Trophoblast cell (in vitro differentiated cells and primary cell): ENCODE data around the gene JPH3. TPM values are rescaled to one million over a fixed set of nuclear protein-coding genes. Genes with fewer than 3 reads are reported as not detected.

Experiments used
- DNase-seq, 2 donors: peaks; one replicate each; pipeline ENCODE4 v3.0.0-alpha.2; 2016
- H2AFZ ChIP-seq: 2 replicates; pipeline ENCODE4 v1.6.1; 2013; ENCODE audit warnings: low read length, moderate library complexity, mild to moderate bottlenecking; ENCODE audit not compliant: insufficient read depth, poor library complexity
- H2AK5ac ChIP-seq: 2 replicates; pipeline ENCODE4 v1.6.1; 2013; ENCODE audit warnings: mild to moderate bottlenecking, low read length
- H2BK120ac ChIP-seq: 2 replicates; pipeline ENCODE4 v1.6.1; 2013; ENCODE audit warnings: low read length, mild to moderate bottlenecking, moderate library complexity; ENCODE audit not compliant: insufficient read depth, poor library complexity
- H2BK12ac ChIP-seq: 2 replicates; pipeline ENCODE4 v1.6.1; 2013; ENCODE audit warnings: mild to moderate bottlenecking, low read length, moderate library complexity
- H2BK5ac ChIP-seq: 2 replicates; pipeline ENCODE4 v1.6.1; 2013; ENCODE audit warnings: low read length, low read depth, moderate library complexity, mild to moderate bottlenecking; ENCODE audit not compliant: poor library complexity
- H3K14ac ChIP-seq: 2 replicates; pipeline ENCODE4 v1.6.1; 2013; ENCODE audit warnings: mild to moderate bottlenecking, low read length
- H3K18ac ChIP-seq: 2 replicates; pipeline ENCODE4 v1.6.1; 2013; ENCODE audit warnings: mild to moderate bottlenecking, low read length
- H3K23ac ChIP-seq: 2 replicates; pipeline ENCODE4 v1.6.1; 2013; ENCODE audit warnings: low read length
- H3K27ac ChIP-seq: 2 replicates; pipeline ENCODE4 v1.5.1; 2013; ENCODE audit warnings: low read depth, mild to moderate bottlenecking, inconsistent platforms, low read length, moderate library complexity
- H3K27me3 ChIP-seq: 2 replicates; pipeline ENCODE4 v1.6.1; 2013; ENCODE audit warnings: inconsistent platforms, mild to moderate bottlenecking, low read length, moderate library complexity; ENCODE audit not compliant: insufficient read depth
- H3K36me3 ChIP-seq, 2 experiments: 1 replicate in 1 of 2; 2 replicates in 1 of 2; pipeline ENCODE4 v1.6.1; 2013; ENCODE audit warnings: low read length in 2 of 2, mild to moderate bottlenecking in 2 of 2, moderate library complexity in 1 of 2; ENCODE audit not compliant: insufficient read depth in 2 of 2, control insufficient read depth in 1 of 2
- H3K4ac ChIP-seq: 2 replicates; pipeline ENCODE4 v1.6.1; 2013; ENCODE audit warnings: low read depth, mild to moderate bottlenecking, low read length, moderate library complexity
- H3K4me1 ChIP-seq, 2 experiments: 1 replicate in 1 of 2; 2 replicates in 1 of 2; pipeline ENCODE4 v1.6.1; 2013; ENCODE audit warnings: low read length in 2 of 2, mild to moderate bottlenecking in 2 of 2, moderate library complexity in 1 of 2; ENCODE audit not compliant: insufficient read depth in 2 of 2, control insufficient read depth in 1 of 2
- H3K4me2 ChIP-seq: 2 replicates; pipeline ENCODE4 v1.6.1; 2013; ENCODE audit warnings: inconsistent platforms, mild to moderate bottlenecking, low read length, moderate library complexity
- H3K4me3 ChIP-seq: 2 replicates; pipeline ENCODE4 v1.5.1; 2013; ENCODE audit warnings: mild to moderate bottlenecking, low read depth, low read length, inconsistent platforms
- H3K79me1 ChIP-seq: one replicate; pipeline ENCODE4 v1.6.1; 2013; ENCODE audit warnings: low read length
- H3K79me2 ChIP-seq: 2 replicates; pipeline ENCODE4 v1.6.1; 2013; ENCODE audit warnings: low read length, mild to moderate bottlenecking; ENCODE audit not compliant: control insufficient read depth, insufficient read depth, poor library complexity
- H3K9ac ChIP-seq: 2 replicates; pipeline ENCODE4 v1.6.1; 2013; ENCODE audit warnings: mild to moderate bottlenecking, low read length
- H3K9me3 ChIP-seq: 2 replicates; pipeline ENCODE4 v1.6.1; 2013; ENCODE audit warnings: low read depth, mild to moderate bottlenecking, control low read depth, inconsistent platforms, low read length; ENCODE audit not compliant: insufficient read depth
- H4K12ac ChIP-seq: 2 replicates; pipeline ENCODE4 v1.6.1; 2013; ENCODE audit warnings: low read depth, mild to moderate bottlenecking, low read length, moderate library complexity
- H4K8ac ChIP-seq: 2 replicates; pipeline ENCODE4 v1.6.1; 2013; ENCODE audit warnings: low read depth, mild to moderate bottlenecking, low read length, moderate library complexity
- H4K91ac ChIP-seq: one replicate; pipeline ENCODE4 v1.6.1; 2013; ENCODE audit warnings: low read depth, mild to moderate bottlenecking, low read length, moderate library complexity
- WGBS: extraction: QIAGEN DNeasy Blood & Tissue Kit; methylation state at CpG from one replicate; pipeline ENCODE4 v1.1.7; 2013; ENCODE audit warnings: missing lambda C conversion rate; ENCODE audit not compliant: insufficient read length, insufficient coverage; ENCODE audit errors: extremely low coverage; 5-methylcytosine and 5-hydroxymethylcytosine counted together
- polyA plus RNA-seq: library from polyadenylated mRNA; stranded (reverse); fragments of 200-250 nt; gene quantifications from 2 replicates; pipeline ENCODE4 v1.2.3, GENCODE V29; 2013

The JPH3 gene
- 5.7 and 6.2 TPM in 2 replicates for polyA plus RNA-seq

DNA sequence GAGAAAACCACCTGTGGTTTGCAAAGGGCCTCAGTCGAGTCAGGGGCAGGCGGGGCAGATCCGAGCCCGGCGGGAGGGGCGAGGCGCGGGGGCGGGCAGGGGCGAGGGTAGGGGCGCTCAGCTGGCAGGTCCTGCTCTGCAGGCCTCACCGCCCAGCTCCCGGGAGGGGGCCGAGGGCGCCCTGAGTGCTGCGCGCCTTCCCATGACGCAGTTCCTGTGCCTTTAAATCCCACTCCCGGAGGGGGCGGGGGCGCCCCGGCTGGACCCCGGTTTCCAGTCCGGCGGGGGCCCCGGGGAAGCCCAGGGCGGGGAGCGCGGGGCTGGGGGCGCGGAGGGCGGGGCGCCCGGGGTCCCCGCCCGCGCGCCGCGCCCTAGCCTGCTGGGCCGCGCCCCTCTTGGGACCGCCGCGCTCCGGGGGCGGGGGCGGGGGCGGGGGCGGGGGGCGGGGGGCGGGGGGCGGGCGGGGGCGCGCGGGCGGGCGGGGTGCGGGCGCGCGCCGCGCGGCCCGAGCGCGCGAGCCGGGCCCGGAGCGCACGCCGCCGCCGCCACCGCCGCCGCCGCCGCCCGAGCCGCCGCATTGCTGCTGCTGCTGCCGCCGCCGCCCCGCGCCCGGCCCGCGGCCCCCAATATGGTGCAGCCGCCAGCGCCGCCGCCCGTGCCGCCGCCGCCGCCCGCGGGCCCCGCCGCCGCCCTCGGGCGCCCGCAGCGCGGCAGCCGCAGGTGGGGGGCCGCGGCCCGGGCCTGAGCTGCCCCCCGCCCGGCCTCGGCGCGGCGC, at the start of gene JPH3:
TSS of gene JPH3 (plus strand) at position 508 of the 775 bp plus-strand sequence. CDS start 639 bp downstream, outside the sequence.
- no peak within 1 kb of the TSS for H4K12ac ChIP-seq
- no peaks in the 10 kb centered on the region for H3K79me1 ChIP-seq
- no peak within 1 kb of the TSS for H2AK5ac ChIP-seq
- no peaks in the 10 kb centered on the region for H3K79me2 ChIP-seq
- no peak within 1 kb of the TSS for H2BK12ac ChIP-seq
- H3K9me3 ChIP-seq: peaks cover 5% of the 10 kb centered on the region
- peak within 1 kb of the TSS; percentile 35 for H3K18ac ChIP-seq
- no peak within 1 kb of the TSS for H3K14ac ChIP-seq
- H4K91ac ChIP-seq: no peak within 1 kb of the TSS
- peak within 1 kb of the TSS; percentile 68 for H3K4me3 ChIP-seq
- DNase-seq: no peak
- peak within 1 kb of the TSS; percentile 28 for H3K23ac ChIP-seq
- peak within 1 kb of the TSS; percentile 100 for H3K4me2 ChIP-seq
- no peaks in the 10 kb centered on the region for H3K36me3 ChIP-seq
- H2BK120ac ChIP-seq: no peak within 1 kb of the TSS
- no peak within 1 kb of the TSS for H2BK5ac ChIP-seq
- no peak within 1 kb of the TSS for H3K9ac ChIP-seq
- H3K27me3 ChIP-seq: peaks cover 21% of the 10 kb centered on the region
- H2AFZ ChIP-seq: peak within 1 kb of the TSS; percentile 50
- WGBS: no CpG with 5 or more reads among the region's 122 CpGs
- peak within 1 kb of the TSS; percentile 3 for H4K8ac ChIP-seq
- no peak within 1 kb of the TSS for H3K27ac ChIP-seq
- no peak within 1 kb of the TSS for H3K4ac ChIP-seq
- H3K4me1 ChIP-seq: peaks cover 12 to 14% of the 10 kb centered on the region in 2 experiments

DNA sequence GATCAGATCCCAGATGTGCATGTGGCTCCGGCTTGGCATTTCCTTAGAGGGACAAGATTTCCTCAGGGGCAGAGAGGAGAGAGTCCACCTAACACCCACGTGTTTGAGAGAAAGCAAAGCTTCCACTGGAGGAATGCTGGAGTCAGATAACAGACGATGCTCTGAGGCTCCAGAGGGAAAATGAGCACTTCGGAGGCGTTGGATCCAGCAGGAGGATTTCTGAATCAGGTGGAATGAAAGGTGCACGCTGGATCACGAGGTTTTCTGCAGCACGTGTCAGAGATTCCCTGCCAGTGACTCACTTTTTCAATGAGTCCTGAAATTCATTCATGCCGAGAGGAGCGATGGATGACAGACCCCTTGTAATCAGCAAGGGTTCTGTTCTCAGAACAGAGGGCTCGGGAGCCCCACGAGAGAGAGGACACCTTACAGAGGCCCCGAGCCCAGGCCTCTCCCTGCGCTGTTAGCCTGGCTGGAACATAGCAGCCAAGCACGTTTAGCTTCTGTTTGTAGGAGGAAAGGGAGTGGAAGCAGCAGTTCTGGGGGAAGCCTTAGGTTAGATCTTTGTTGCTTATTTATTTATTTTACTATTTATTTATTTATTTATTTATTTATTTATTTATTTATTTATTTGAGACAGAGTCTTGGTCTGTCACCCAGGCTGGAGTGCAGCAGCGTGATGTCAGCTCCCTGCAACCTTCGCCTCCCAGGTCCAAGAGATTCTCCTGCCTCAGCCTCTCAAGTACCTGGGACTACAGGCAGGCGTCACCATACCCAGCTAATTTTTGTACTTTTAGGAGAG, 49.3 kb upstream of the JPH3 start:
- Histone ChIP-seq H2BK120ac (no peak overlapping the region), H3K4ac (no peak overlapping the region), H3K9me3 (peaks cover 8% of the 10 kb centered on the region), H2AK5ac (no peak overlapping the region), H3K4me2 (no peak overlapping the region), H3K79me1 (no peaks in the 10 kb centered on the region), H3K18ac (no peak overlapping the region), H3K4me3 (no peak overlapping the region), H3K14ac (no peak overlapping the region), H3K36me3 (no peaks in the 10 kb centered on the region), H2AFZ (no peak overlapping the region), H3K27ac (no peak overlapping the region), H4K91ac (no peak overlapping the region), H3K27me3 (no peaks in the 10 kb centered on the region), H4K8ac (no peak overlapping the region), H3K9ac (no peak overlapping the region), H2BK12ac (no peak overlapping the region), H2BK5ac (no peak overlapping the region), H3K4me1 (peaks cover 0 to 3% of the 10 kb centered on the region in 2 experiments), H3K23ac (no peak overlapping the region), H3K79me2 (no peaks in the 10 kb centered on the region), H4K12ac (no peak overlapping the region)
- DNase-seq: peak in 1 of 2 donors; percentile 13
- WGBS: no CpG with 5 or more reads among the region's 18 CpGs

- peaks cover 0 to 3% of the 10 kb centered on the region in 2 experiments for H3K4me1 ChIP-seq
- no CpG with 5 or more reads among the region's 22 CpGs for WGBS
These were observed 47.4 kb upstream of the JPH3 start for GRCh38 chr16:87554754-87555427.

DNA sequence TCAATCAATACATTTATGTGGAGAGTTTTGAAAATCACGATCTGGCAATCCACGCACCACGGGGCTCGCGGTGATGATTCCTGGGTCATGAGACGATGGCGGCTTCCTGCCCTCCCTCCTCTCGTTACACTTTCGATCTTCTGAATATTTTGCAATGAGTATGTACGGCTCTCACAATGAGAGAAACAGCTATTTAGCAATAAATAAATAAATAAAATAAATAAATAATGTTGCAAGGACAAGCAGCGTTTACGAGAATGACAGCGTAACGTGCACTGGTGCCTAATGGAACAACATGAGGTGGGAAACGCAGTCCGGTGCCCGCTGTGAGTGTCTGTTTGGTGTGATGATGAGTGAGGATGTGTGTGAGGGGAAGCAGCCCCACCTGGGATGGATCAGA, 46.7 kb upstream of the JPH3 start:
- Histone ChIP-seq H4K8ac (no peak overlapping the region), H3K79me1 (no peaks in the 10 kb centered on the region), H3K4me1 (peaks cover 0 to 3% of the 10 kb centered on the region in 2 experiments), H4K91ac (no peak overlapping the region), H3K9ac (no peak overlapping the region), H3K14ac (no peak overlapping the region), H3K23ac (no peak overlapping the region), H3K4ac (no peak overlapping the region), H3K4me3 (no peak overlapping the region), H3K27ac (no peak overlapping the region), H3K79me2 (no peaks in the 10 kb centered on the region), H4K12ac (no peak overlapping the region), H3K4me2 (no peak overlapping the region), H3K18ac (no peak overlapping the region), H2AFZ (no peak overlapping the region), H2BK5ac (no peak overlapping the region), H3K27me3 (no peaks in the 10 kb centered on the region), H3K36me3 (no peaks in the 10 kb centered on the region), H2AK5ac (no peak overlapping the region), H3K9me3 (peaks cover 2% of the 10 kb centered on the region), H2BK12ac (no peak overlapping the region), H2BK120ac (no peak overlapping the region)
- no peak for DNase-seq
- WGBS: no CpG with 5 or more reads among the region's 17 CpGs

More at GRCh38 chr16:87554754-87555427, 47.4 kb upstream of the JPH3 start:
- Histone ChIP-seq H4K91ac (no peak overlapping the region), H3K27me3 (no peaks in the 10 kb centered on the region), H4K12ac (no peak overlapping the region), H3K4me2 (no peak overlapping the region), H2BK12ac (no peak overlapping the region), H2BK120ac (no peak overlapping the region), H3K4me3 (no peak overlapping the region), H3K23ac (no peak overlapping the region), H3K9ac (no peak overlapping the region), H3K79me1 (no peaks in the 10 kb centered on the region), H3K14ac (no peak overlapping the region), H3K9me3 (peaks cover 4% of the 10 kb centered on the region), H2AK5ac (no peak overlapping the region), H3K27ac (no peak overlapping the region), H2BK5ac (no peak overlapping the region), H2AFZ (no peak overlapping the region), H4K8ac (no peak overlapping the region), H3K18ac (no peak overlapping the region), H3K36me3 (no peaks in the 10 kb centered on the region), H3K4ac (no peak overlapping the region), H3K79me2 (no peaks in the 10 kb centered on the region)
- DNase-seq: peak in 1 of 2 donors; percentile 38
